Stimulated activated CD4-positive, alpha-beta T cell treated with anti-CD3 and anti-CD28 coated beads, Interleukin-1b, Interleukin-23, amount 100 ng/mL, for 48 hours (primary cell): ENCODE measurements around the gene UBALD2.
A peak's percentile ranks its signal among the peaks of the same experiment; 100 is the strongest.
"Not testable (repeated sequence)": the region's sequence is repeated elsewhere in the genome, so short reads cannot be mapped to it uniquely, and the experiment has no call there.

Experiments
- DNase-seq: peaks from one replicate; pipeline ENCODE4 v3.0.0-alpha.2; 2020

The UBALD2 gene

DNA sequence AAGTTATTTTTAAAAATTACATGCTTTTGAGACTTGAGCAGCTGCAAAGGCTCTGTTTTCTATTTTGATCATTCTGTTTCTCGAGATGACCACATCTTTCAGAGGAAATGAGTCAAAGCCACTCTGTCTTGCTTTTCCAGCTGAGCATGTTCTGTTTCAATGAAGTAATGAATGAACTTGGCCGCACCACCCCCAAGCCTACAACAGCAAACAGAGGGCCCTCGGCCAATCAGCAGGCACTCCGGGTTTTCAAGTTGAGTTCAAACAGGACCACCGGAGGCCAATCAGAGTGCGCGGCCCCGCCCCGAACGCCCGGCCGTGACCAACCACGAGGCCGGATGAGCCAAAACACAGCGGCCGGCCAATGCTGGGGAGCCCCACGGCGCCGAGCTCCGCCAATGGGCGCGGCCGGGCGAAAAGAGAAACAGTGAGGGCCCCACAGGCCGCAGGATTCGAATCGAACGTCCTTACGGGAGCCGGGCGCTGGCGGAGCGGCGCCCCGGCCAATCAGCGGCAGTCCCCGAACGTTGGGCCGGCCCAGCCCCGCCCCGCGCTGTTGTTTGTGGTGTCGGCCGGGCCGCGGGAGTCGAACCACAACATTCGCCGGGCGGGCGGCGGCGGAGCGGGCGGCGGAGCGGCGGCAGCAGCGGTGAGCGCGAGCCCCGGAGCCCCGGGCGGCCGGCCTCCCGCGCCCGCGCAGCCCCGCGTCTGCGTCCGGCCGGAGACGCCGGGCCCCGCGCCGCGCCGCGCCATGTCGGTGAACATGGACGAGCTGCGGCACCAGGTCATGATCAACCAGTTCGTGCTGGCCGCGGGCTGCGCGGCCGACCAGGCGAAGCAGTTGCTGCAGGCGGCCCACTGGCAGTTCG is at the start of gene UBALD2:
Gene UBALD2, plus strand, starts transcription at position 594 of the 869 bp plus-strand sequence. Its CDS starts 158 bp downstream, at position 752.
- peak; percentile 99 for DNase-seq

DNA sequence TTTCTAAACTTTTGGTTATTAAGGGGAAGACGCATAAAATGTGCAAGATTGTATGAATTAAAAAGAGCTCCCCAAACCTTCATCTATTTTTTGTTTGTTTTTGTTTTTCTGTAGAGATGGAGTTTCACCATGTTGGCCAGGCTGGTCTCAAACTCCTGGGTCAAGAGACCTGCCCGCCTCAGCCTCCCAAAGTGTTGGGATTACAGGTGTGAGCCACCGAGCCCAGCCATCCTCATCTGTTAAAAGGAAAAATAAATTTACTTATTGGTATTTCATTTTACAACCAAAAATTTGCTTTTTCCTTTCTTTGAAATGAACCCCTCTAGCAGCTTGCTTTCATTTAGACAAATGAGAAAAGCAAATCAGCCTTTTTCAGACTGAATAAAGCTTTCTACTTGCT is 48.1 kb upstream of the UBALD2 start:
- DNase-seq: no peak

DNA sequence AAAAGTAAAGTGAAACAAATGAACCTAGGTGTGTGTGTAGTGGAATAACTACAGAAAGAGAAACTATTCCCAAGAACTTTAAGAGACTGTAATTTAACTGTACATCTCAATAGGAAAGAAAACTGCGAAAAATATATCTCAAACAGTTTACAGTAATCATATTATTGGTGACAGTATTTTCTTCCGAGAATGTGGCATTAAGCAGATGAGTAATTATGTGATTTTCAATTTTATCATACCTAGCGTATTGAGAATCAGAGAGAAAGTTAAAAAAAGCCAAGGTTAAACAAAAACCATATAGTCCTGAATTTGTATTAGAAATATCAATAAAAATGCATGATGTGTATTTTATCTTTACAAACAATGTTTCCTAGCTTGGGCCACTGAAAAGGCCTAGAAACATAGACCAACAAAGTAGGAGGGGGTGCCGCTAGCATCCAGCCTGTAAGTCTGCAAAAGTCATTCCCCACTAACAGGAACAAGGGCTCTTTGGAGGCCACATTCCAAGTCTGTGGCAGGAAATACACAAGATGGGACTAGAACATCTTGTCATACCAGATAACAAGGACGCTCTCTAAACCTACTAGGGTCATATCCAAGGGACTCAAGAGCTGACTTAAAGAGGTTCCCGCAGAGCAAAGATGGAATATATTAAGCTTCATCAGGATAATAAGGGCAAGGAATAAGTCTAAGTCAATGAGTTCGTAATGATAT is 45.3 kb upstream of the UBALD2 start:
- no peak for DNase-seq

DNA sequence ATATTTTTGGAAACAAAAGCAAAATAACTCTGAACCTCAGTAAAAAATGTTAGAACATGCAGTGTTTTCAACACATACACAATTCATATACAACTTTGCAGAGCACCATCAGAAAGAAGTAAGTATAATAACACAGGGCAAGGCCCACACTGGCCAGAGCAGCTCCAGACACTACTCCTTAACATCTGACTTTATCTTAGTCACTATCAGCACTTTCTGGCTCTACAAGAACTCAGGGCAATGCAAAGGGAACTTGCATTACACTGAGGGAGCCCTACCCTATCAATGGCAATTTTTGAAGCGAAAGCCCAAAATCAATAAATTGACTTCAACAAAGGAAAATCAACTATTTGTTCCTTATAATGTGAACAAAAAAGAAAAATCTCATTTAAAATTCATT is 41.3 kb upstream of the UBALD2 start:
- DNase-seq: no peak

DNA sequence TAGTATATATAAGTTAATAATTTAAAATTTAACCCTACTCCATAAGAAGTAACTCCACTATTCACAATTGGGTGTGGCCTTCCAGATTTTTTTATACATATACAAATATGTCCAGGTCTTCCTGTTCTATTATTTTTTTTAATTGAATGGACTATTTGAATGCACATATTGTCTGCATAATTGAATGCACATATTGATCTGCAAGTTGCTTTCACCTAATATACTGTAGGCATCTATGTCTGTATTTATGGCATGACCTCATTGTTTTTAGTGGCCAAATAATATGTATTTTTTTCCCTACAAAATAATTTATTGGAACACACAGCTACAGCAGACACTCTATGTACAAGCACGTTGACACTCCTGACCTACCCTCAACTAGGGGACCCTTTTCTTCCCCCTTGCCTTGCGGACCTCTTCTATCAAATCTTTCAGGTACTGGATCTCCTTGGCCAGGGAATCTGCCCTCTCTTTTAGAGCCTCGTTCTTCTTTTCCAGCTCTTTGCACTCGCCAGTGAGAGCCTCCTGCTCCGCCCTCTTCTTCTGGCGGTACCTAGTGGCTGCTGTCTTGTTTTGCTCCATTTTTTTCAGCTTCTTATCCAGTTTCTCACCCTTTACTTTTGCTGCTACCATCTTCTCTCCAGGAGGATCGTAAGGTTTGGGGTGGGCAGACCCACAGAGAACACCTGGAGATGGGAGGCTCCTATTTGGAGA is 39.6 kb upstream of the UBALD2 start:
- not testable (repeated sequence) for DNase-seq

DNA sequence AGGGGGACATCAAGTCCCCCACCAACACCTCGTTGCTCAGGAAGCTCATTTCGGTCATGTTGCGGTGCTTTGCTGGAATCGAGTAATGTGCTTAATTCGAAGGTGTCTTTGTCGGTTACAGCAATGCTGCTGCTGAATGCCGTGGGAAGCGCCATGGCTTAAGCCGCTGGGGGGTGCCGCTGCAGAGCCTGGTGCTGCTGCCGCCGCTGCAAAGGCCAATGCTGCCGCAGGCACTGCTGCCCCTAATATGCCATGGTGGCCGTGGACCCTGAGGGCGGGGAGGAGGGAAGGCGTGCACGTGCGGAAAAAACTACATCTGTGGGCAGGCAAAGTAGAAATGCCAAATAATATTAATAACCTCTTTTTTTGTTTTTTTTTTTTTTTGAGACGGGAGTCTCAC is 38.4 kb upstream of the UBALD2 start:
- not testable (repeated sequence) for DNase-seq

DNA sequence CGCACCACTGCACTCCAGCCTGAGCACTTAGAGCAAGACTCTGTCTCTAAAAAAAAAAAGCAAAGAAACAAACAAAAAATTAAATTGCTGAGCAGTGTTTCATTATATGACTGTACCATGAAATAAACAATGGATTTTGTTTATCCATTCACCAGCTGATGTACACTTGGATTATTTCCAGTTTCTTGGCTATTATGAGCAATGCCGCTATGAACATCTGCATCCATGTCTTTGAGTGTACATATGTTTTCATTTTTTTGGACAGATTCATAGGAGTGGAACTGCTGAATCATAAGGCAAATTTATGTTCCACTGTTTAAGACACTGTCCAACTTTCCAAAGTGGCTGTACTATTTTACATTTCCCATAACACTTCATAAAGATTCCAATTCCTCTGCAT is 32.8 kb upstream of the UBALD2 start:
- DNase-seq: no peak

DNA sequence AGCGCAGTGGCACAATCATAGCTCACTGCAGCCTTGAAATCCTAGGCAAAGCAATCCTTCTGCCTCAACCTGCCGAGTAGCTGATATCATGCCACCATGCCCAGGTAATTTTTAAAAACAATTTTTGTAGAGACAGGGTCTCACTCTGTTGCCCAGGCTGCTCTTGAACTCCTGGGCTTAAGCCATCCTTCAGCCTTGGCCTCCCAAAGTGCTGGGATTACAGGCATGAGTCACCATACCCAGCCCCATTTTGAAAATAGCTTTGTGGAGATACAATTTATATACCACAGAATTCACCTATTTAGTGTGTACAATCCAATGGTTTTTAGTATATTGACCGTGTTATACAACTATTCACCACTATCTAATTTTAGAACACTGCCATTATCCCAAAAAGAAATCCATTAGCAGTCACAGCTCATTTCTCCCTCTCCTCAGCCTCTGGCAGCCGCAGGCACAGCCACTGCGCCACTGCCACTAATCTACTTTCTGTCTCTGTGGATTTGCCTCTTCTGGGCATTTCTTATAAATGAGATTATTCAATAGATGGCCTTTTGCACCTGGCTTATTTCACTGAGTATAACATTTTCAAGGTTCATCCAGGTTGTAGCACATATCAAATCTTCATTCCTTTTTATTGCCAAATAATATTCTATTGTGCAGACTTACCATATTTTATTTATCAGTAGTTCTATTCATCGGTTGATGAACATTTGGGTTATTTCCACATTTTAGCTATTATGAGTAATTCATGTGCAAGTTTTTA is 31.4 kb upstream of the UBALD2 start:
- no peak for DNase-seq

DNA sequence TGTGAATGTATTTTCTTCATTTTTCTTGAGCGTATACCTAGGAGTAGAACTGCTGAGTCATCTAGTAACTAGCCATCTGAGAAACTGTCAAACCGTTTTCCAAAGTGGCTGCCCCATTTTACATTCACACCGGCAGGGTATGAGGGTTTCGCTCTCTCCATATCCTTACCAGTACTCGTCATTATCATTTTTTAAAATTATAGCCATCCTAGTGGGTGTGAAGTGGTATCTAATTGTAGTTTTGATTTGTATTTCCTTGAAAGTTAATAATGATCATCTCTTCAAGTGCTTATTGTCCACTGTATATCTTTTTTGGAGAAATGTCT is 30.8 kb upstream of the UBALD2 start:
- no peak for DNase-seq

DNA sequence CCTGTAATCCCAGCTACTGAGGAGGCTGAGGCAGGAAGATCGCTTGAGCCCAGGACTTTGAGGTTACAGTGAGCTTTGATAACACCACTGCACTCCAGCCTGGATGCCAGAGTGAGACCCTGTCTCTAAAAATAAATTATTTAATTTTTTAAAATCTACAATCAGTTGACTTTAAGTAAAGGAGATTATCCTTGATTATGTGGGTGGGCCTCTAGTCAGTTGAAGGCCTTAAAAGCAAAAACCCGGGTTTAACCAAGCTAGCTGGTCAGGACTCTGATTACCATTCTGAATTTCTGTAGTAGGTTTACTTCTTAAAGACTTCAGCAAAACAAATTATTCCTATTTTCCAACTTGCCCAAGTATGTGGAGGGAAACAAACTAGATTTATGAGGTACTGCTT is 29.3 kb upstream of the UBALD2 start:
- DNase-seq: no peak

DNA sequence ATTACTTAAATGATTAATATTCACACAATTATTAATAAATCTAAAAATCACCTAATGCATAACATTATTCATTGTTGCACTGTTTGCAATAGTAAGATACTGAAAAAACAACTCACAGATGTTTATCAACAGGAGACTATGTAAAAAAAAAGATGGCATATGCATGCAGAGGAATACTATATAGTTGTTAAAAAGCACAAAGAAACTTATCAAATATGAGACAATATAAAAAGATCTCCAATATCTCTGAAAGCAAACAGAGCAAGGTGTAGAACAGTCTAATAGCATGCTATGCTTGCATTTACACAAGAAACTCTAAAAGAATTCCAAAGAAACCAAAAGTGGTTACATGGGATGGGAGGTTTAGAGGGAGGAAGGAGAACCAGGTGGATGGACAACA is 28.5 kb upstream of the UBALD2 start:
- no peak for DNase-seq

DNA sequence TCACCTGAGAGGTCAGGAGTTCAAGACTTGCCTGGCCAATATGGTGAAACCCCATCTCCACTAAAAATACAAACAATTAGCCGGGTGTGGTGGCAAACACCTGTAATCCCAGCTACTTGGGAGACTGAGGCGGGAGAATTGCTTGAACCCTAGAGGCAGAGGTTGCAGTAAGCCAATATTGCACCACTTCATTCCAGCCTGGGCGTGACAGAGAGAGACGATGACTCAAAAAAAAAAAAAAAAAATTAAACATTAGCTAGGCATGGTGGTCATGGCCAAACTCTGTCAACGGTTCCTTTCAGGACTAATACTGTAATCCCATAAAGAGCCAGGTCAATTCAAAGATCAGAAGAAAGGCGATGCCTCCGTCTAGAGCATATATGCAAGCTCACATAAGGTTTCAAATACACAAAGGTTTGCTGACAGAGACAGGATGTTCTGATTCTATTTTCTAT is 27.3 kb upstream of the UBALD2 start:
- no peak for DNase-seq

DNA sequence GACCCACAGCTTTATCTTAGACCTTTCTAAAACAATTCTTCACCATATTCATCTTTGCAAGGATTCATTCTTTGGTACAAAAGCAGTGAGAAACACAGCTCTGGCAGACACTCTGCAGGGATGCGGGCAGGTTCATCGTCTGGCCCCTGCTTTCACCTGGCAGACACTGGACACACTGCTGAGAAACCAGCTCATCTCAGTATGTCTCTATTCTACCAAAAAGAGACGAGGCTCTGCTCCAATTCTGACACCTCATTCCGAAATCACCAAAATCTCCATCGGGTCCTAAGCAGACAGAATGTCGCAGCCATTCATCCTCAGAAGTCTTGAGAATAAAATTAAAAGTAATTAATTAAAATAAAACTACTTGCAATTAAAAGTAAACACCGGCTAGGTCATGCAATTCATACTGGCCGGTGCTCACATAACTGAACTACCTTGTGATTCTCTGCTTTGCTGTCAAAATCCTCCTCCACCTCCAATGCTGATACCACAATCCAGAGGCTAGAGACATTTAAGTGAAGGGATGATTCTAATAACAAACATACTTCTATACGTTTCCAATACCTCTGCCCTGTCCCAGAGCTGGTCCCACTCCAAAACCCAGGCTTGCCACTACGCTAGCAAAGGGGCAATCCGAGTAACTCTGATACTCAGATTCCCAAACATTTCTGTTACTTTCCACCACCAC is 26.2 kb upstream of the UBALD2 start:
- no peak for DNase-seq

DNA sequence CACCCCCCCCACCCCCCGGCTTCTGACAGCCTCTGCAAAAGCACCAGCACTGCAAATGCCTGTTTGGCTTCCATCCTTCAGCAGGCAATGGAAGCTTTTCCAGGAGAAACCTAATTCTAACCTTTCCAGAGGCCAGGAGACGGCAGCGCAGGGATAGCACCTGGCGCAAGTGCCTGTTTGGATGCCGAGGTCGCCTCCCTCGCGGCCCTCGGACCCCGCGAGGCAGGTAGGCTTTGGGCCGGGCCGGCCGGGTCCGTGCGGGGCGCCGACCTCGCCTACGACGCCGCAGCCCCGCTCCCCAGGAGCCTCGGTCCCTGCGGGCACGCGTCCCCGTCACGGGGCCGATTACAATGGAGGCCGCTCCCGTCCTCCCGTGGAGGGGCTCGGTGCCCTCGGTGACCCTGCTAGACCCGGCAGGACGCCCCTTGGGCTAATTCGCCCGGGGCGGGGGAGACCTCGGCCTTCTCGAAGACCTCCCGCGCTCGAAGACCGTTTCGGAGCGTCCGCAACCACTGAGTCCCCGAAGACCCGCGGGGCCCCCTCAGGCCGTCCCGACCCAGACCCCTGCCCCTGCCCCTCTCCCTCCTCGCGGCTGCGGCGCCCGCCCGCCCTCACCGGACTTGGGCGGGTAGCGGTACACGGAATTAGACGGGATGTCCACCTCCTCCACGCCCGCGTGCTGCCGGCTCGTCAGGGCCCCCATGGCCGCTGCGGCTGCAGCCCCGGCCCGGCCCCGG is 25.4 kb upstream of the UBALD2 start:
- no peak for DNase-seq

DNA sequence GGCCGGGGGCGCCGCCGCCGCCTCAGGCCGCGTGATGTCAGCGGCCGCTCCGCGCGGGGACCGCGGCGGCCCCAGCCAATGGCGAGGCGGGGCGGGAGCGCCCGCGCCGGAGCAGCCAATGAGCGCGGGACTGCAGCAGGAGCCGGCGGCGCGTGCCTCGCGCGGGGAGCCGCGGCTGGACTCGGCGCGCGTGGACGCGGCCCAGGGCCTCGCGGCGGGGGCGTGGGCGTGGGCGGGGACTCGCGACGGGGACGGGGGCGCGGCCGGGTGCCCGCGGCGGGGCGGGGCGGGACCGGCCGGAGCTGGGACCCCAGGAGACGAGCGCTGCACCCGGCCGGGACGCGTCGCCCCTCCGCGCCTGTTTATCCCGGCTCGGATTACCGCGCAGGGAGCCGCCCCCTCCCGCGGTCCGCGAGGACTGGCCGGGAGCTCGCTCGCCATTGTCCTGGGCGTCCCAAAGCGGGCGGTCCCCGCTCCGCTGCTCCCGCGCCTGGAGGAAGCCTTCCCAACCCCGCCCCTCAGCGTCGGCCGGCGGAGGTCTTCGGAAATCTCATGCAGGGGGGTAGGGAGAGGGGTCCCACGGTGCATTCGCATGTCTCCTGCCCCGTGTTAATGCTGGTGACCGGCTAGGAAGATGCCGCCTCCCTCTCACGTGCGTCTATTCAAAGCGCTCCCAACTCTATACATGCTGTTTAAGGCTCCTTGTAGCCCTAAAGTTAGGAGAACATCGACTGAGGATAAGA is 24.5 kb upstream of the UBALD2 start, which contains the start of gene RNF157:
Gene RNF157, minus strand, starts transcription at position 33 of the 743 bp plus-strand sequence. CDS start 253 bp downstream, outside the sequence.
- DNase-seq: peak; percentile 53

DNA sequence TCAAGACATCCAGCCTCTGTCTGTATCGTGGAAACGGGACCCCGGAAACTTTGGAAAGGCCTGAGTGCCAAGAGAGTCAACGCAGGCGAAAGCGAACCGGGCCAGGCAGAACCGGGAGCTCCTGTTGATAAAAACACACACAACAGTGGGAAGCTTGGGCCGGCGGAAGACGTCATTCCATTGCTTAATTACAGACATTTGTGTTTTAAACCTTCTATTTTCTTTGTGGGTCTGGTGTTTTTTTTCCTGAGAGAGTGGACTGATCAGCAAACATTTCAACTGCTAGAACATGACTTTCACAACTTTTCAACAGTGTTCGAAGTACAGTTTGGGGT is 24.0 kb upstream of the UBALD2 start:
- no peak for DNase-seq

DNA sequence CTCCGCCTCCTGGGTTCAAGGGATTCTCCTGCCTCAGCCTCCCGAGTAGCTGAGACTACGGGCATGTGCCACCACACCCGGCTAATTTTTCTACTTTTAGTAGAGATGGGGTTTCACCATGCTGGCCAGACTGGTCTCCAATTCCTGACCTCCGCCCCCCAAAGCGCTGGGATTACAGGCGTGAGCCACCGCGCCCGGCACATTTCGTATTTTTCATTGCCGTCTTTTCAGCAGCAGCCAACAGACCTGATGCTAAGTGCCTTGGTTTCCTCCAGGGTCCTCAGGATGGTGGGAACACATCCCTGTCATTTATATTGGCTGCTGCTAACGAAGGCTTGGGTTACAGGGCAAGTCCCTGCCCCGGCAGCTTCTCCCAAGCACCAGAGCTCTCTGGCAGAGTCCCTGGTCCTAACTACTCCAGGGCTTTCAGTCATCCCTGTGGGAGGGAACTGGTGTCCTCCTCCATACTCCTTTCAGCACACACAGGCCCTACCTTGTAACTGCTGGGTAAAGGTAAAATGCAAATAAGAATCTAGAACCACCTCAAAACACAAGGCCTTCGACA is 23.4 kb upstream of the UBALD2 start:
- no peak for DNase-seq

DNA sequence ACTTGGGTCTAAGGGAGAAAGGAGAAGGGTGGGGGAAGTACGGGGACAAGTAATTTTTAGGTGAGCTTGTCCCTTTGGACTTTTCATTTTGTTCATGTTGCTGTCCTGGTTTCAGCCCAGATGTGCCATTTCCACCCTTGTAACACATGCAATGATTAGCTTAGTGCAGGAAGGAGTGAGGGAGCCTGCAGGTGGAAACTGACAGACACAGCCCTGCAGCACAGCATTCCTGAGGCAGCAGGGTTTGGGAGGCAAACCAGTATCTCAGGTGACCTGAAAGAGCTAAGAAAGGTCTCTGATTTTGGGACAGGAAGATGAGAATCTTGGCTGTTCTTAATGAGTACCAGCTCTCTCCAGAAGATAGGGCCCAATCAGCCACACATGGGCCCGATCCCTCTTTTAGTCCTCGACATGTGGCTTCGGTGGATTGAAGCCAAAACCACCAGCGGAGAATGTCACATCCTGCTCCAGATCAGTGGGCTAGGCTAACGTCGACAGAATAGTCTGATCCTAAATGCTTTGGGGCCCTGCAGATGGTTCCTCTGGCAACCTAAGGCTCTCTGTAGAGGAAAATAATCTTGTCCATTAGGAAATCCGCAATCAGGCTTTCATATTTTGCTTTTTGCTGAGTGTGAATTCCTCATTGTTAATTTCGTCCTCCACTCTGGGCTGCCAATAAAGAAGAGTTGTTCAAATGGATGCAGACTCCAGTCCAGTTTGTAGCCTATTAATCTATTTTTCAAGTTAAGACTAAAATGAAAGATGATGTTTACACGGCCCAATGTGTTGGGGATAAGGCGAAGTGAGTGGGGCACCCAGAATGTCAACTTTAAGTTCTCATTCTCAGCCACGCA is 21.1 kb upstream of the UBALD2 start:
- no peak for DNase-seq

DNA sequence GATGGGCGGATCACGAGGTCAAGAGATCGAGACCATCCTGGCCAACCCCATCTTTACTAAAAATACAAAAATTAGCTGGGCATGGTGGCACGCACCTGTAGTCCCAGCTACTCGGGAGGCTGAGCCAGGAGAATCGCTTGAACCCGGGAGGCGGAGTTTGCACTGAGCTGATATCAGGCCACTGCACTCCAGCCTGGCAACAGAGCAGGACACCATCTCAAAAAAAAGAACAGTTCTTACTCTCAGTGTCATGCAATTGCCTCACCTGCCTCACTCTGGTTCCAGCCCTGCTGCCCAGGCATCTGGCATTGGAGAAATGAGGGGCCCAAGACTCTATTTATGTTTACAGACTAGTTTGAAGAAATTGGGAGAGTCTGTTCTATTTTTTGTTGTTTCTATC is 20.4 kb upstream of the UBALD2 start:
- DNase-seq: not testable (repeated sequence)
